ENCODE data around the gene AZIN2. TPM values are rescaled to one million over a fixed set of nuclear protein-coding genes. Genes with fewer than 3 reads are reported as not detected.

Gene AZIN2
- total RNA-seq, 2 experiments from 2014 or later, result 0.27 to 0.63 TPM

GRCh38 chr1:33147997-33148314 is 67.0 kb downstream of the AZIN2 start:
- POLR2A ChIA-PET, result no interaction called here
- Histone ChIP-seq H2AFZ (ENCODE audit: low read length) (no peak overlapping the region), H3K27ac (ENCODE audit: low read depth, low read length, poor library complexity, severe bottlenecking) (no peak overlapping the region), H3K4me3 (ENCODE audit: low read depth, low read length, poor library complexity, severe bottlenecking) (no peak overlapping the region), H3K9me3 (ENCODE audit: low read length) (no peaks in the 10 kb centered on the region), H3K4me2 (ENCODE audit: low read length) (no peak overlapping the region), H3K9me2 (ENCODE audit: insufficient read depth, low read length) (no peaks in the 10 kb centered on the region), H4K20me1 (ENCODE audit: insufficient read depth, low read length) (no peaks in the 10 kb centered on the region), H3K79me2 (ENCODE audit: insufficient read depth, low read depth, low read length) (no peaks in the 10 kb centered on the region), H3K36me3 (ENCODE audit: insufficient read depth, low read length) (no peaks in the 10 kb centered on the region), H3K4me1 (ENCODE audit: insufficient read depth, low read length, poor library complexity, severe bottlenecking) (peaks cover 6% of the 10 kb centered on the region)
- TF ChIP-seq CTCF (conservative IDR thresholded peaks at IDR 0.05; ENCODE audit: low read length) (peak; percentile 70), EZH2phosphoT487 (IDR thresholded peaks at IDR 0.05; ENCODE audit: borderline replicate concordance, low read depth, low read length) (no peak)
- intact Hi-C loops (cut with micrococcal nuclease; ENCODE audit: unreplicated experiment), result no loop called here
- no TSS peak for BruUV-seq (replicated peaks)
- DNase-seq (ENCODE audit: low spot score), result no peak
- CTCF ChIA-PET (ENCODE audit: unreplicated experiment), result no interaction called here

- no peak overlapping the region for H2AFZ ChIP-seq (ENCODE audit: low read length)
- no peak overlapping the region for H3K4me3 ChIP-seq (ENCODE audit: low read depth, low read length, poor library complexity, severe bottlenecking)
- no peak overlapping the region for H3K27ac ChIP-seq (ENCODE audit: low read depth, low read length, poor library complexity, severe bottlenecking)
- no peaks in the 10 kb centered on the region for H3K79me2 ChIP-seq (ENCODE audit: insufficient read depth, low read depth, low read length)
- ChIA-PET CTCF (ENCODE audit: unreplicated experiment) (no interaction called here), POLR2A (no interaction called here)
- H3K4me1 ChIP-seq (ENCODE audit: insufficient read depth, low read length, poor library complexity, severe bottlenecking), result peaks cover 13% of the 10 kb centered on the region
- H4K20me1 ChIP-seq (ENCODE audit: insufficient read depth, low read length), result no peaks in the 10 kb centered on the region
- TF ChIP-seq CTCF (conservative IDR thresholded peaks at IDR 0.05; ENCODE audit: low read length), result no peak
- H3K4me2 ChIP-seq (ENCODE audit: low read length), result no peak overlapping the region
- no peaks in the 10 kb centered on the region for H3K36me3 ChIP-seq (ENCODE audit: insufficient read depth, low read length)
- no peaks in the 10 kb centered on the region for H3K9me3 ChIP-seq (ENCODE audit: low read length)
- no peaks in the 10 kb centered on the region for H3K9me2 ChIP-seq (ENCODE audit: insufficient read depth, low read length)
- no peak for DNase-seq (ENCODE audit: low spot score)
- no TSS peak for BruUV-seq (replicated peaks)
- intact Hi-C loops (cut with micrococcal nuclease; ENCODE audit: unreplicated experiment), result no loop called here
Measured at GRCh38 chr1:33148615-33149014, 67.7 kb downstream of the AZIN2 start.

GRCh38 chr1:33149453-33150190 is 68.7 kb downstream of the AZIN2 start:
- BruUV-seq (replicated peaks), result no TSS peak
- Histone ChIP-seq H3K4me3 (ENCODE audit: low read depth, low read length, poor library complexity, severe bottlenecking) (no peak overlapping the region), H3K4me1 (ENCODE audit: insufficient read depth, low read length, poor library complexity, severe bottlenecking) (peaks cover 15% of the 10 kb centered on the region), H3K9me3 (ENCODE audit: low read length) (no peaks in the 10 kb centered on the region), H3K27ac (ENCODE audit: low read depth, low read length, poor library complexity, severe bottlenecking) (no peak overlapping the region), H3K9me2 (ENCODE audit: insufficient read depth, low read length) (no peaks in the 10 kb centered on the region), H3K4me2 (ENCODE audit: low read length) (no peak overlapping the region), H3K79me2 (ENCODE audit: insufficient read depth, low read depth, low read length) (no peaks in the 10 kb centered on the region), H3K36me3 (ENCODE audit: insufficient read depth, low read length) (no peaks in the 10 kb centered on the region), H4K20me1 (ENCODE audit: insufficient read depth, low read length) (no peaks in the 10 kb centered on the region), H2AFZ (ENCODE audit: low read length) (no peak overlapping the region)
- CTCF ChIA-PET (ENCODE audit: unreplicated experiment), result no interaction called here
- intact Hi-C loops (cut with micrococcal nuclease; ENCODE audit: unreplicated experiment), result no loop called here
- TF ChIP-seq EZH2phosphoT487 (IDR thresholded peaks at IDR 0.05; ENCODE audit: borderline replicate concordance, low read depth, low read length) (no peak), CTCF (conservative IDR thresholded peaks at IDR 0.05; ENCODE audit: low read length) (no peak)
- no peak for DNase-seq (ENCODE audit: low spot score)
- POLR2A ChIA-PET, result no interaction called here
